ENCODE results near the gene CEACAM7. TPM values are rescaled to one million over a fixed set of nuclear protein-coding genes. Genes with fewer than 3 reads are reported as not detected.

CEACAM7 gene
- total RNA-seq, 2 donors from 2014 or later = not detected

DNA sequence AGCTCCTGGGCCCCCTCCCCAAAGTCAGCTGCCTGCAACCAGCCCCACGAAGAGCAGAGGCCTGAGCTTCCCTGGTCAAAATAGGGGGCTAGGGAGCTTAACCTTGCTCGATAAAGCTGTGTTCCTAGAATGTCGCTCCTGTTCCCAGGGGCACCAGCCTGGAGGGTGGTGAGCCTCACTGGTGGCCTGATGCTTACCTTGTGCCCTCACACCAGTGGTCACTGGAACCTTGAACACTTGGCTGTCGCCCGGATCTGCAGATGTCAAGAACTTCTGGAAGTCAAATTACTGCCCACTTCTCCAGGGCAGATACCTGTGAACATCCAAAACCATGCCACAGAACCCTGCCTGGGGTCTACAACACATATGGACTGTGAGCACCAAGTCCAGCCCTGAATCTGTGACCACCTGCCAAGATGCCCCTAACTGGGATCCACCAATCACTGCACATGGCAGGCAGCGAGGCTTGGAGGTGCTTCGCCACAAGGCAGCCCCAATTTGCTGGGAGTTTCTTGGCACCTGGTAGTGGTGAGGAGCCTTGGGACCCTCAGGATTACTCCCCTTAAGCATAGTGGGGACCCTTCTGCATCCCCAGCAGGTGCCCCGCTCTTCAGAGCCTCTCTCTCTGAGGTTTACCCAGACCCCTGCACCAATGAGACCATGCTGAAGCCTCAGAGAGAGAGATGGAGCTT, 15.7 kb upstream of the CEACAM7 start:
- no peaks in the 10 kb centered on the region for H3K36me3 ChIP-seq
- no peak overlapping the region for H3K27ac ChIP-seq
- no peak for DNase-seq (ENCODE audit: low spot score)
- H3K4me1 ChIP-seq (ENCODE audit: control insufficient read depth in 1 of 2, low read depth in 2 of 2) = no peaks in the 10 kb centered on the region
- no peaks in the 10 kb centered on the region for H3K9me3 ChIP-seq
- no peaks in the 10 kb centered on the region for H3K27me3 ChIP-seq (replicated peaks; ENCODE audit: insufficient read depth)
- no peak overlapping the region for H3K4me3 ChIP-seq
- ATAC-seq (ENCODE audit: insufficient number of reproducible peaks, low FRiP score, low read depth) = no peak
- TF ChIP-seq, protein P1, sequence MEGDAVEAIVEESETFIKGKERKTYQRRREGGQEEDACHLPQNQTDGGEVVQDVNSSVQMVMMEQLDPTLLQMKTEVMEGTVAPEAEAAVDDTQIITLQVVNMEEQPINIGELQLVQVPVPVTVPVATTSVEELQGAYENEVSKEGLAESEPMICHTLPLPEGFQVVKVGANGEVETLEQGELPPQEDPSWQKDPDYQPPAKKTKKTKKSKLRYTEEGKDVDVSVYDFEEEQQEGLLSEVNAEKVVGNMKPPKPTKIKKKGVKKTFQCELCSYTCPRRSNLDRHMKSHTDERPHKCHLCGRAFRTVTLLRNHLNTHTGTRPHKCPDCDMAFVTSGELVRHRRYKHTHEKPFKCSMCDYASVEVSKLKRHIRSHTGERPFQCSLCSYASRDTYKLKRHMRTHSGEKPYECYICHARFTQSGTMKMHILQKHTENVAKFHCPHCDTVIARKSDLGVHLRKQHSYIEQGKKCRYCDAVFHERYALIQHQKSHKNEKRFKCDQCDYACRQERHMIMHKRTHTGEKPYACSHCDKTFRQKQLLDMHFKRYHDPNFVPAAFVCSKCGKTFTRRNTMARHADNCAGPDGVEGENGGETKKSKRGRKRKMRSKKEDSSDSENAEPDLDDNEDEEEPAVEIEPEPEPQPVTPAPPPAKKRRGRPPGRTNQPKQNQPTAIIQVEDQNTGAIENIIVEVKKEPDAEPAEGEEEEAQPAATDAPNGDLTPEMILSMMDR (IDR thresholded peaks at IDR 0.05) = no peak

- ATAC-seq (ENCODE audit: insufficient number of reproducible peaks, low FRiP score, low read depth) (no peak), DNase-seq (ENCODE audit: low spot score) (no peak)
- Histone ChIP-seq H3K4me1 (ENCODE audit: control insufficient read depth in 1 of 2, low read depth in 2 of 2) (no peaks in the 10 kb centered on the region), H3K36me3 (no peaks in the 10 kb centered on the region), H3K27me3 (replicated peaks; ENCODE audit: insufficient read depth) (no peaks in the 10 kb centered on the region), H3K9me3 (no peaks in the 10 kb centered on the region), H3K4me3 (no peak overlapping the region), H3K27ac (no peak overlapping the region)
- TF ChIP-seq, protein P1 (IDR thresholded peaks at IDR 0.05) = no peak
Observed at GRCh38 chr19:41702171-41702651, 14.1 kb upstream of the CEACAM7 start.

GRCh38 chr19:41701401-41702075, 13.5 kb upstream of the CEACAM7 start:
- DNase-seq (ENCODE audit: low spot score) (no peak), ATAC-seq (ENCODE audit: insufficient number of reproducible peaks, low FRiP score, low read depth) (no peak)
- Histone ChIP-seq H3K27me3 (replicated peaks; ENCODE audit: insufficient read depth) (no peaks in the 10 kb centered on the region), H3K27ac (no peak overlapping the region), H3K4me3 (no peak overlapping the region), H3K9me3 (no peaks in the 10 kb centered on the region), H3K4me1 (ENCODE audit: control insufficient read depth in 1 of 2, low read depth in 2 of 2) (no peaks in the 10 kb centered on the region), H3K36me3 (no peaks in the 10 kb centered on the region)
- TF ChIP-seq, protein P1 (IDR thresholded peaks at IDR 0.05) = no peak

- ATAC-seq (ENCODE audit: insufficient number of reproducible peaks, low FRiP score, low read depth) (no peak), DNase-seq (ENCODE audit: low spot score) (no peak)
- Histone ChIP-seq H3K9me3 (no peaks in the 10 kb centered on the region), H3K36me3 (no peaks in the 10 kb centered on the region), H3K27ac (no peak overlapping the region), H3K4me3 (no peak overlapping the region), H3K27me3 (replicated peaks; ENCODE audit: insufficient read depth) (no peaks in the 10 kb centered on the region), H3K4me1 (ENCODE audit: control insufficient read depth in 1 of 2, low read depth in 2 of 2) (no peaks in the 10 kb centered on the region)
- TF ChIP-seq, protein P1 (IDR thresholded peaks at IDR 0.05) = no peak
Observed at GRCh38 chr19:41700381-41701195, 12.5 kb upstream of the CEACAM7 start.

DNA sequence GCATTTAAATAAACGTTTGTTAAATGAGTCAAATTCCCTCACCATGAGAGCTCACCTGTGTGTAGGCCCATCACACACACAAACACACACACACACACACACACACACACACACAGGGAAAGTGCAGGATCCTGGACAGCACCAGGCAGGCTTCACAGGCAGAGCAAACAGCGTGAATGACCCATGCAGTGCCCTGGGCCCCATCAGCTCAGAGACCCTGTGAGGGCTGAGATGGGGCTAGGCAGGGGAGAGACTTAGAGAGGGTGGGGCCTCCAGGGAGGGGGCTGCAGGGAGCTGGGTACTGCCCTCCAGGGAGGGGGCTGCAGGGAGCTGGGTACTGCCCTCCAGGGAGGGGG, 11.9 kb upstream of the CEACAM7 start:
- no peak overlapping the region for H3K27ac ChIP-seq
- TF ChIP-seq, protein P1 (IDR thresholded peaks at IDR 0.05) = no peak
- no peak overlapping the region for H3K4me3 ChIP-seq
- no peaks in the 10 kb centered on the region for H3K4me1 ChIP-seq (ENCODE audit: control insufficient read depth in 1 of 2, low read depth in 2 of 2)
- ATAC-seq (ENCODE audit: insufficient number of reproducible peaks, low FRiP score, low read depth) = no peak
- no peaks in the 10 kb centered on the region for H3K27me3 ChIP-seq (replicated peaks; ENCODE audit: insufficient read depth)
- no peaks in the 10 kb centered on the region for H3K9me3 ChIP-seq
- DNase-seq (ENCODE audit: low spot score) = no peak
- H3K36me3 ChIP-seq = no peaks in the 10 kb centered on the region
